Ovary (tissue), 3 donors: Measurements from ENCODE around the gene DPT.

ENCODE experiments used
- POLR2A ChIP-seq: fragments of 450-650 bp; IDR thresholded peaks from one replicate; pipeline ENCODE4 v1.6.1; 2017; ENCODE audit warnings: antibody characterized with exemption, mild to moderate bottlenecking, moderate library complexity
- TF ChIP-seq, protein P1 (sequence below), 3 donors: fragments of 450-650 bp in 2 of 3; fragments of 200-600 bp in 1 of 3; IDR thresholded peaks; one replicate each; pipeline versions ENCODE4 v1.5.1 to v1.8.0; 2016 to 2022; ENCODE audit warnings: antibody characterized with exemption in 3 of 3, mild to moderate bottlenecking in 1 of 3
- donor health status: DM: no; HTN: no; CAD: no.

DNA sequence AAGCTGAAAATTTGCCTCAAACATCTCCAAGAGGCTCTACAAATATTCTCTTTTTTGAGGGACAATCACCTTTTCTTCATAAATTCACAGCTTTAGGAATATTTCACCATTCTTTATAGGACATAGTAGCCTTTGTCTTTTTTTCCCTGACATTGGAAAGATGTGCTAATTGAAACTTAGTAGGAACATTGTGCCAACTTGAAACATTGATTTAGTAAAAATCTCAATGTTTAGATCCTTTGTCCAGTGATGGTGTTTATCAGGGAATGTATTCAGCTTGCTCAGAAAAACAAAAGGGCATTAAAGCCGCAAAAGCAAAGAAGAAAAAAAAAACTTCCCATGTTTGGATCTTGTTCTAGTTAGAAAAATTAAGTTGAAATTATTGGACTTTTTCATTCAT, 52.1 kb downstream of the DPT start:
- TF ChIP-seq, protein P1, sequence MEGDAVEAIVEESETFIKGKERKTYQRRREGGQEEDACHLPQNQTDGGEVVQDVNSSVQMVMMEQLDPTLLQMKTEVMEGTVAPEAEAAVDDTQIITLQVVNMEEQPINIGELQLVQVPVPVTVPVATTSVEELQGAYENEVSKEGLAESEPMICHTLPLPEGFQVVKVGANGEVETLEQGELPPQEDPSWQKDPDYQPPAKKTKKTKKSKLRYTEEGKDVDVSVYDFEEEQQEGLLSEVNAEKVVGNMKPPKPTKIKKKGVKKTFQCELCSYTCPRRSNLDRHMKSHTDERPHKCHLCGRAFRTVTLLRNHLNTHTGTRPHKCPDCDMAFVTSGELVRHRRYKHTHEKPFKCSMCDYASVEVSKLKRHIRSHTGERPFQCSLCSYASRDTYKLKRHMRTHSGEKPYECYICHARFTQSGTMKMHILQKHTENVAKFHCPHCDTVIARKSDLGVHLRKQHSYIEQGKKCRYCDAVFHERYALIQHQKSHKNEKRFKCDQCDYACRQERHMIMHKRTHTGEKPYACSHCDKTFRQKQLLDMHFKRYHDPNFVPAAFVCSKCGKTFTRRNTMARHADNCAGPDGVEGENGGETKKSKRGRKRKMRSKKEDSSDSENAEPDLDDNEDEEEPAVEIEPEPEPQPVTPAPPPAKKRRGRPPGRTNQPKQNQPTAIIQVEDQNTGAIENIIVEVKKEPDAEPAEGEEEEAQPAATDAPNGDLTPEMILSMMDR (IDR thresholded peaks at IDR 0.05) = no peak
- no peak for TF ChIP-seq POLR2A
